Neural progenitor cell (in vitro differentiated cells): ENCODE measurements around the gene CCDC141. TPM values are rescaled to one million over a fixed set of nuclear protein-coding genes. Genes with fewer than 3 reads are reported as not detected.

ENCODE experiments used
- DNase-seq: peaks from one replicate; pipeline ENCODE4 v3.0.0-alpha.2; 2016; ENCODE audit warnings: low spot score
- H2AFZ ChIP-seq: fragments of 200-600 bp; sonication (generic); replicated peaks from 2 replicates; pipeline ENCODE4 v1.6.1; 2016; ENCODE audit warnings: antibody characterized with exemption
- H3F3A ChIP-seq: fragments of 200-600 bp; sonication (generic); 2 replicates; pipeline ENCODE4 v1.6.1; 2016; ENCODE audit warnings: antibody characterized with exemption, low read depth
- H3K27ac ChIP-seq: fragments of 200-600 bp; sonication (generic); 2 replicates; pipeline ENCODE4 v1.5.1; 2016; ENCODE audit warnings: mild to moderate bottlenecking
- H3K27me3 ChIP-seq: fragments of 200-600 bp; sonication (generic); 2 replicates; pipeline ENCODE4 v1.6.1; 2016; ENCODE audit warnings: mild to moderate bottlenecking, moderate library complexity
- H3K36me3 ChIP-seq: fragments of 200-600 bp; sonication (generic); 2 replicates; pipeline ENCODE4 v1.5.1; 2016
- H3K4me1 ChIP-seq: fragments of 200-600 bp; sonication (generic); 2 replicates; pipeline ENCODE4 v1.6.1; 2016; ENCODE audit warnings: mixed run types
- H3K4me2 ChIP-seq: fragments of 200-600 bp; sonication (generic); 2 replicates; pipeline ENCODE4 v1.6.1; 2016
- H3K4me3 ChIP-seq: fragments of 200-600 bp; sonication (generic); 2 replicates; pipeline ENCODE4 v1.5.1; 2016
- H3K79me2 ChIP-seq: fragments of 200-600 bp; sonication (generic); 2 replicates; pipeline ENCODE4 v1.6.1; 2016; ENCODE audit warnings: low read depth
- H3K9ac ChIP-seq: fragments of 200-600 bp; sonication (generic); 2 replicates; pipeline ENCODE4 v1.6.1; 2016
- H3K9me3 ChIP-seq: fragments of 200-600 bp; sonication (generic); 2 replicates; pipeline ENCODE4 v1.5.1; 2016; ENCODE audit warnings: low read depth
- H4K20me1 ChIP-seq: fragments of 200-600 bp; sonication (generic); 2 replicates; pipeline ENCODE4 v1.6.1; 2016; ENCODE audit warnings: low read depth
- H3K27ac Mint-ChIP-seq: 3 replicates; pipeline ENCODE4 v1.8.0; 2021; ENCODE audit warnings: mixed read lengths
- H3K27me3 Mint-ChIP-seq: 2 replicates; pipeline ENCODE4 v1.8.0; 2022; ENCODE audit warnings: low read depth, mild to moderate bottlenecking, inconsistent platforms, moderate library complexity, mixed read lengths; ENCODE audit not compliant: insufficient read depth
- H3K36me3 Mint-ChIP-seq: 3 replicates; pipeline ENCODE4 v1.8.0; 2021; ENCODE audit warnings: mixed read lengths
- H3K4me1 Mint-ChIP-seq: 3 replicates; pipeline ENCODE4 v1.8.0; 2021; ENCODE audit warnings: mixed read lengths
- H3K4me3 Mint-ChIP-seq: 3 replicates; pipeline ENCODE4 v1.8.0; 2021; ENCODE audit warnings: mild to moderate bottlenecking, moderate library complexity, mixed read lengths
- H3K9me3 Mint-ChIP-seq: 3 replicates; pipeline ENCODE4 v1.8.0; 2020; ENCODE audit warnings: mixed read lengths
- EZH2 ChIP-seq: fragments of 200-600 bp; sonication (generic); IDR thresholded peaks from 2 replicates; pipeline ENCODE4 v1.6.1; 2017; ENCODE audit warnings: antibody characterized with exemption, mild to moderate bottlenecking, moderate library complexity
- EZH2phosphoT487 ChIP-seq: fragments of 200-600 bp; sonication (generic); IDR thresholded peaks from 2 replicates; pipeline ENCODE4 v1.6.1; 2017; ENCODE audit warnings: antibody characterized with exemption
- total RNA-seq: library from RNA; depleted of rRNA; stranded (reverse); fragments of >200 nt; gene quantifications from 2 replicates; pipeline ENCODE4 v1.2.3, GENCODE V29; 2015; ENCODE audit warnings: low replicate concordance
- TF ChIP-seq, protein P1 (sequence below): fragments of 200-600 bp; sonication (generic); IDR thresholded peaks from 2 replicates; pipeline ENCODE4 v1.5.1; 2017; ENCODE audit warnings: antibody characterized with exemption, mild to moderate bottlenecking

The CCDC141 gene
- total RNA-seq, 1 donor from 2014 or later = 1.8 TPM

DNA sequence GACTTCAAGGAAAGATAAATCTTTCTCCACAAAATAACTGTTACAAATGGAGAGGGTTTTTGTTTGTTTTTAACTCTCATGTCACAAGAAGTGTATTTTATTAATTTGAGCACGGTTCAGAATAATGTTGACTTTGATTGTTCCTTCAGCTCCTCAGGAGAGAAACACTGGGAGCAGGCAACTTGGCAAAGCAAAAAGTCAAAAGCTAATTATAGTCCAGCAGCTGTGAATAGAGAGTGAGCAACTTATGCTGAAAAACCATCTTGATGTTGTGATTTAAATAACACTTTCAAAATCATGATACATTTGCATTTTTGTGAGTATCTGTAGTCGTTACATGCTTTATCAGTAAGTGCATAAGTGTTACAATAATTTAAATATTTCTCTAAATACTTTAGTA is 205.2 kb downstream of the CCDC141 start:
- Mint-ChIP-seq H3K27me3 (peaks cover 3% of the 10 kb centered on the region), H3K4me3 (no peak overlapping the region), H3K9me3 (no peaks in the 10 kb centered on the region), H3K4me1 (peaks cover 25% of the 10 kb centered on the region), H3K36me3 (no peaks in the 10 kb centered on the region), H3K27ac (no peak overlapping the region)
- no peaks in the 10 kb centered on the region for H3K36me3 ChIP-seq
- no peak overlapping the region for H3K4me2 ChIP-seq
- no peak overlapping the region for H3K27ac ChIP-seq
- peaks cover 7% of the 10 kb centered on the region for H3K4me1 ChIP-seq
- no peaks in the 10 kb centered on the region for H3K79me2 ChIP-seq
- TF ChIP-seq, protein P1, sequence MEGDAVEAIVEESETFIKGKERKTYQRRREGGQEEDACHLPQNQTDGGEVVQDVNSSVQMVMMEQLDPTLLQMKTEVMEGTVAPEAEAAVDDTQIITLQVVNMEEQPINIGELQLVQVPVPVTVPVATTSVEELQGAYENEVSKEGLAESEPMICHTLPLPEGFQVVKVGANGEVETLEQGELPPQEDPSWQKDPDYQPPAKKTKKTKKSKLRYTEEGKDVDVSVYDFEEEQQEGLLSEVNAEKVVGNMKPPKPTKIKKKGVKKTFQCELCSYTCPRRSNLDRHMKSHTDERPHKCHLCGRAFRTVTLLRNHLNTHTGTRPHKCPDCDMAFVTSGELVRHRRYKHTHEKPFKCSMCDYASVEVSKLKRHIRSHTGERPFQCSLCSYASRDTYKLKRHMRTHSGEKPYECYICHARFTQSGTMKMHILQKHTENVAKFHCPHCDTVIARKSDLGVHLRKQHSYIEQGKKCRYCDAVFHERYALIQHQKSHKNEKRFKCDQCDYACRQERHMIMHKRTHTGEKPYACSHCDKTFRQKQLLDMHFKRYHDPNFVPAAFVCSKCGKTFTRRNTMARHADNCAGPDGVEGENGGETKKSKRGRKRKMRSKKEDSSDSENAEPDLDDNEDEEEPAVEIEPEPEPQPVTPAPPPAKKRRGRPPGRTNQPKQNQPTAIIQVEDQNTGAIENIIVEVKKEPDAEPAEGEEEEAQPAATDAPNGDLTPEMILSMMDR = no peak
- TF ChIP-seq EZH2phosphoT487 (no peak), EZH2 (no peak)
- no peak overlapping the region for H3K9ac ChIP-seq
- no peaks in the 10 kb centered on the region for H4K20me1 ChIP-seq
- H2AFZ ChIP-seq = no peak overlapping the region
- no peak overlapping the region for H3K4me3 ChIP-seq
- DNase-seq = no peak
- no peaks in the 10 kb centered on the region for H3F3A ChIP-seq
- no peaks in the 10 kb centered on the region for H3K27me3 ChIP-seq
- H3K9me3 ChIP-seq = no peaks in the 10 kb centered on the region

DNA sequence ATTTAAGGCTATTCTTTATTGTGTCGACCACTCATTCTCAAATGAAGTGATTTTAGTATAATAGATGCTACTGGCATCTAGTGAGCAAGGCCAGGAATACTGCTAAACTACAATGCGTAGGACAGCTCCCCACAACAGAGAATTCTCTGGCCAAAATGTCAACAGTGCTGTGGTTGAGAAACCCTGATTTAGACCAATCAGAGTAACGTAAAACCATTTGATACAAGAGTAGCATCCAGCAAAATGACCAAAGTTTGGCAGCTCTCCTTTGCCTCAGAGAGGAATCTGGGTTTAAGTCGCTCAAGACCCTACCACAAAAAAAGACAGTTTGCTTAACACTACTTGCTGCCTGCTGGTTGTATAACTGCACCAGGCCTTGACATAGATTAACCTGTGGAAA is 205.7 kb downstream of the CCDC141 start:
- H3K9me3 Mint-ChIP-seq = no peaks in the 10 kb centered on the region
- H3K4me1 Mint-ChIP-seq = peaks cover 24% of the 10 kb centered on the region
- Histone ChIP-seq H3K4me2 (no peak overlapping the region), H3K9me3 (no peaks in the 10 kb centered on the region), H3K79me2 (no peaks in the 10 kb centered on the region), H3K36me3 (no peaks in the 10 kb centered on the region), H4K20me1 (no peaks in the 10 kb centered on the region), H3K27me3 (no peaks in the 10 kb centered on the region), H3K4me3 (no peak overlapping the region), H3K27ac (no peak overlapping the region), H2AFZ (no peak overlapping the region), H3K4me1 (peaks cover 7% of the 10 kb centered on the region), H3F3A (no peaks in the 10 kb centered on the region), H3K9ac (no peak overlapping the region)
- DNase-seq = no peak
- H3K4me3 Mint-ChIP-seq = no peak overlapping the region
- no peak overlapping the region for H3K27ac Mint-ChIP-seq
- no peaks in the 10 kb centered on the region for H3K36me3 Mint-ChIP-seq
- peaks cover 3% of the 10 kb centered on the region for H3K27me3 Mint-ChIP-seq
- no peak for TF ChIP-seq EZH2
- no peak for TF ChIP-seq EZH2phosphoT487
- TF ChIP-seq, protein P1 = no peak

DNA sequence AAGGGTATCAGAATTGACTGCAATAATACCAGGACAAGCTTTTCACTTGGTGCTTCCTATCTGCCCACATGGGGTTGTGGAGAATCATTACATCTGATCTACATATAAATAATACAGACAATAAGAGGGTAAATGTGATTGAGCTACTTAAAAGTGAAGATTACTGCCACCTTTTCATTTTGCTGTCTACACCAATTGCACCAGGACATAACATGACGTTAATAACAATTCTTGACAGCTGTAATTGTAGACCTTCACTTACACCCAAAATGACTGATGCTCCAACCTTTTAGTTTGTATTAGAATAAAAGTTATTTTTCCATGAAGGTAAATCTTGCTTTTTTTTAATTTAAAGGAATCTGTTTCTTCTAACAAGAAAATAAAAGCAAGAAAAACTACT is 206.2 kb downstream of the CCDC141 start:
- Mint-ChIP-seq H3K4me3 (no peak overlapping the region), H3K27ac (no peak overlapping the region), H3K4me1 (peaks cover 21% of the 10 kb centered on the region), H3K9me3 (no peaks in the 10 kb centered on the region), H3K36me3 (no peaks in the 10 kb centered on the region), H3K27me3 (peaks cover 3% of the 10 kb centered on the region)
- Histone ChIP-seq H3K79me2 (no peaks in the 10 kb centered on the region), H4K20me1 (no peaks in the 10 kb centered on the region), H3K4me2 (no peak overlapping the region), H3K36me3 (no peaks in the 10 kb centered on the region), H3K27ac (no peak overlapping the region), H3K27me3 (no peaks in the 10 kb centered on the region), H3K4me1 (peaks cover 7% of the 10 kb centered on the region), H3F3A (no peaks in the 10 kb centered on the region), H3K9me3 (no peaks in the 10 kb centered on the region), H3K4me3 (no peak overlapping the region), H3K9ac (no peak overlapping the region), H2AFZ (no peak overlapping the region)
- TF ChIP-seq, protein P1 = no peak
- no peak for TF ChIP-seq EZH2
- TF ChIP-seq EZH2phosphoT487 = no peak
- DNase-seq = no peak
